Suprapubic skin (tissue), 4 donors: ENCODE measurements around the gene OR8S1.

Experiments used
- CTCF ChIP-seq, 2 donors: fragments of 200-600 bp in 1 of 2; fragments of 450-650 bp in 1 of 2; sonication (generic) in 1 of 2; IDR thresholded peaks; one replicate each; pipeline ENCODE4 v1.5.1; 2016 to 2019; ENCODE audit warnings: antibody characterized with exemption in 2 of 2, mild to moderate bottlenecking in 1 of 2, moderate library complexity in 1 of 2
- EP300 ChIP-seq: sonication (generic); formaldehyde crosslinking; IDR thresholded peaks from one replicate; pipeline ENCODE4 v1.6.1; 2017; ENCODE audit warnings: antibody characterized with exemption
- POLR2A ChIP-seq, 2 donors: fragments of 450-650 bp; IDR thresholded peaks; one replicate each; pipeline ENCODE4 v1.6.1; 2017; ENCODE audit warnings: antibody characterized with exemption in 2 of 2, mild to moderate bottlenecking in 2 of 2, moderate library complexity in 2 of 2
- POLR2AphosphoS5 ChIP-seq, 3 donors: sonication (generic); formaldehyde crosslinking; IDR thresholded peaks; one replicate each; pipeline ENCODE4 v1.6.1; 2017; ENCODE audit warnings: antibody characterized with exemption in 3 of 3

- no peak for TF ChIP-seq EP300
- TF ChIP-seq POLR2A (IDR thresholded peaks at IDR 0.05), result no peak
- no peak for TF ChIP-seq POLR2AphosphoS5 (IDR thresholded peaks at IDR 0.05)
- no peak for TF ChIP-seq CTCF (IDR thresholded peaks at IDR 0.05)
Measured at GRCh38 chr12:48486261-48486660, 39.2 kb upstream of the OR8S1 start.
